ENCODE data around the gene NAGS.
"Not testable (repeated sequence)": the region's sequence is repeated elsewhere in the genome, so short reads cannot be mapped to it uniquely, and the experiment has no call there.

NAGS gene

GRCh38 chr17:44004077-44004760 is at the start of gene NAGS:
TSS of gene NAGS (plus strand) at chr17:44004622. CDS start at chr17:44004664, 42 bp downstream.
- DNase-seq = peak; percentile 12

DNA sequence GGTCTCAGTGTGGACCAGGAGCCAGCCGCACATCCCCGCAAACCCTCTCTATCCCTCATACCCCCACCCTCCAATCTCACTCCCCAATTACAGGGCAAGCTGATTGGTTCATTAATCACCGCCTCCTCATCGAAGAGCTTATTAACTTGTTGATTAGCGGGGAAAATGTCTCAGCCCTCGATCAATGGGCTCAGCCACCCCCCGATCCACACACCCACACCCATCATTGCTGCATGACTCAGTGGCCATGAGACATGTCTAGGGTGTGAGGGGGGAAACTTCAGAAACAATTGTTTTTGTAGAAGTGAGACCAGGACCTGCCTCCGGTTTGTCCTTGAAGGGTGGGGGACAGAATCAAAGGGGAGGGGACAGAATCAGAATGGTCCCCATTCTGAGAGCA is 48.2 kb upstream of the NAGS start:
- DNase-seq = no peak

DNA sequence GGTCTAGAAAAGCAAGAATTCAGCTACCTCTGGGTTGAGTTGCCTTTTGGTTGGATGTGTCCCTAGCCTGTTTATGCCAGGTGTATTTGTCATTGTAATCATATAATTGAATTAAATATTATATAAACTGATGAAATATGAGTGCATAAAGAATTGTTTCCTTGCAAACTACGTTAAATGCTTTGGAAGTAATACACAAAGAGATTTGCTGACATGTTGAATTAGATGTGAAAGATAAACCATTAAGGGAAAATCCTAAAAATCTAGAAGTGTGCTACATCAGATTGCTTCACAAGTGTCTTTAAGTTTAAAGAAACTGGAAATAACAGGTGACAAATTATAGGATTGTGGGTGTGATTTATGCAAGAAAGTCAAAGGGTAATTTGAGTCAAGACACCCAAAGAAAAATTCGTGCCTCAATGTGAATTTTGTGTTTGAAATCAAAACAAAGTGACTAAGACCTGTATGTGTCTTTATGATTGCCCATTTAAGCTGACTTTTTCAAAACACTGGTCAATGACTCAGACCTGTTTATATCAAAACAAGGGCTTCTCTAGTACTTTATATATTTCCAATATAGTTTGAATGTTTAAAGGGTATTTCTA is 45.6 kb upstream of the NAGS start:
- no peak for DNase-seq

DNA sequence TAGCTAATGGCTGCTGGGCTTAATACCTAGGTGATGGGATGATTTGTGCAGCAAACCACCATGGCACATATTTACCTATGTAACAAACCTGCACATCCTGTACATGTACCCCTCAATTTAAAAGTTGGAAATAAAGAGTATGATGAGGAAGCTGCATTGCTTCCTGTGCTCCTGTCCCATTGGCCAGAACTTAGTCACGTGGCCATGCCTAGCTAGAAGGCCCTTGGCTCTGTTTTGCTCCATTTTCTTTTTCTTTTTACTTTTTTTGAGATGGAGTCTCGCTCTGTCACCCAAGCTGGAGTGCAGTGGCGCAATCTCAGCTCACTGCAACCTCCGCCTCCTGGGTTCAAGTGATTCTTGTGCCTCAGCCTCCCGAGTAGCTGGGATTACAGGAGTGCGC is 43.1 kb upstream of the NAGS start:
- DNase-seq = not testable (repeated sequence)

- DNase-seq = no peak
Observed at GRCh38 chr17:43961954-43962353, 42.5 kb upstream of the NAGS start.

DNA sequence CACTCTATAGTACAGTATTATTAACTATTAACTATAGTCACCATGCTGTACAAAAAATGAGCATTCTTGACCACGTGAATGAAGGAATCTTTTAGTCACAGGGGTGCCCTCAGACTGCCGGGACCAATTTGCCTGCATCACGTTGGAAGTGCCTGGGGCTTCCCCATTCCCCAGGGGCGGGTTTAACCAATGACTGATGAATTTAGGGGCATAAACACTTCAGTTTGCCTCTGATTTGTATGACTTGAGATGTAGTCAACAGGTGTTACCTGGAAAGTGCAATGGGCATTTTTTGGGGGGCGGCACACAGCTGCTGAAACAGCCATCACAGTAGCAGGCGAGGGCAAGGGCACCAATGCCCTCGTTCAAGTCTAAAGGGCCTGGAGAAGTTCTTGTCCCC is 41.9 kb upstream of the NAGS start:
- DNase-seq = no peak

GRCh38 chr17:43966276-43966675 is 38.1 kb upstream of the NAGS start:
- no peak for DNase-seq

DNA sequence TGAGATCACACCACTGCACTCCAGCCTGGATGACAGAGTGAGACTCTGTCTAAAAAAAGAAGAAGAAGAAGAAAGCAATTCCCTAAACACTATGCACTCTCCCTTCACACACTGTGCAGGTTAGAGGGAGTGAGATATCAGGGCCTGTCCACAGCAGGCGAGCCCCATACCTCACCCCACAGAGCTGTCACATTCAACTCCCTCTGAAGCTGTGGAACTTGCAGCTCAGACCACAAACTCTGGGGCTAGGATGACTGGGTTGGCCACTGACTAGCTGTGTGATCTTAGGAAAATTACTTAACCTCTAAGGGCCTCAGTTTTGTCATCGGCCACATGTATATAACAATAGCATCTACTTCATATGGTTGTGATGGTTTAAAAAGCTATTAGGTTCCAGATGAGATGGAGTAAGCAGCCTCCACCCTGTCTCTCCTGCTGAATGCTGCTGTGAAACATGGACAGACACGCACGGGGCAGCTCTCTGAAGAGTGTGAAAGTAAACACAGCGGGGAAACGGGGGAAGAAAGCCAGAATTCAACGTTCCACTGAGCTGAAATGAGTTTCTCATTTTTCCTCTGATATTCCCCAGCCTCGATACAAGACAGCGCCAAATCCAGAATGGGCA is 37.1 kb upstream of the NAGS start:
- no peak for DNase-seq

DNA sequence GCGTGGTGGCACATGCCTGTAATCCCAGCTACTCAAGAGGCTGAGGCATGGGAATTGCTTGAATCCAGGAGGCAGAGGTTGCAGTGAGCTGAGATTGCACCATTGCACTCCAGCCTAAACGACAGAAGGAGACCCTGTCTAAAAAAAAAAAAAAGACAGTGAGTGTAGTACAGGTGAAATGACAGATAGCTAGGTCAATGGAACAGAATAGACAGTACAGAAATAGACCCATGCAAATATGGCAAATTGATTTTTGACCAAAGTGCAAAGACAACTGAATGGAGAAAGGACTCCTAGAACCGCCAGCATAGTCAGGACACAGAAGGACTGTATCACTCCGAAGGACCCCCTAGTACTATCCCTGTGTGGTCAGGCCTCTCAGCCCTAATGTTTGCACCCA is 34.1 kb upstream of the NAGS start:
- no peak for DNase-seq

DNA sequence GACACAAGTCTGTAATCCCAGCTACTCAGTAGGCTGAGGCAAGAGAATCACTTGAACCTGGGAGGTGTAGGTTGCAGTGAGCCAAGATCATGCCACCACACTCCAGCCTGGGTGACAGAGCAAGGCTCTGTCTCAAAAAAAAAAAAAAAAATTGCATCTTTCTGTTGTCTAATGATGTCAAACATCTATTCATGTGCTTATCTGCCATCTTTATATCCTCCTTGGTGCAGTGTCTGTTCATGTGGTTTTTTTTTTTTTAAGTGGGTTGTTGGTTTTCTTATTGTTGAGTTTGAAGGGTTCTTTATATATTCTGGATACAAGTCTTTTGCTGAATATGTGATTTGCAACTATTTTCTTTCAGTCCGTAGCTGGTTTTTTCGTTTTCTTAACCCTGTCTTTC is 33.0 kb upstream of the NAGS start:
- not testable (repeated sequence) for DNase-seq

GRCh38 chr17:43972444-43973212 is 31.8 kb upstream of the NAGS start:
- not testable (repeated sequence) for DNase-seq

- no peak for DNase-seq
Observed at GRCh38 chr17:43974382-43975266, 29.8 kb upstream of the NAGS start.

- DNase-seq = no peak
Observed at GRCh38 chr17:43975898-43976297, 28.5 kb upstream of the NAGS start.

GRCh38 chr17:43976963-43977837 is 27.2 kb upstream of the NAGS start:
- no peak for DNase-seq

DNA sequence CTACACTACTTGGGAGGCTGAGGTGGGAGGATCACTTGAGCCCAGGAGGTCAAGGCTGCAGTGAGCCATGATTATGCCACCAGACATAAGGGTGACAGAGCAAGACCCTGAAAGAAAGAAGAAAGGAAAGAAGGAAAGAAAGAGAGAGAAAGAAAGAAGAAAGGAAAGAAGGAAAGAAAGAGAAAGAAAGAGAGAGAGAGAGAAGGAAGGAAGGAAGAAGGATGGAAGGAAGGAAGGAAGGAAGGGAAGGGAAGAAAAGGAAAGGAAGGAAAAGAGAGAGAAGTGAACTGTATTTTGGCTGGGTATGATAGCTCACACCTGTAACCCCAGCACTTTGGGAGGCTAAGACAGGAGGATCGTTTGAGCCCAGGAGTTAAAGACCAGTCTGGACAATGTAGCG is 26.3 kb upstream of the NAGS start:
- DNase-seq = no peak

GRCh38 chr17:43979011-43979410 is 25.4 kb upstream of the NAGS start:
- DNase-seq = no peak

DNA sequence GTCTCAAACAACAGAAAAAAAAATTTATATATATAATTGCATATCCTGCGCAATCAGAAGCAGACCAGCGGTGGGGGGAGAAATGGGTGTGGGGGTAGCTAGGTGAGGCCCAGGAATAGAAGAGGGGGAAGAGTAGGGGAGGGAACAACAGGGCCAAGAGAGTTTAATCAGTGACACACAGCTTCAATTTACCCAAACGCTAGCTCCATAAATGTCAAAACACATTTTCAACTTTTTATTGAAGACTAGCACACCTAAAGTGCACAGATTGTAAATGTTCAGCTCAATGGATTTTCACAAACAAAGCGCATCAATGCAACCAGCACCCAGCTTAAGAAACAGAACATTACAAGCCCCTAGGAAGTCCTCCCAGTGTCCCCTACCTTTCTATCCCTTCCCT is 24.8 kb upstream of the NAGS start:
- no peak for DNase-seq

GRCh38 chr17:43982171-43982570 is 22.3 kb upstream of the NAGS start:
- no peak for DNase-seq

GRCh38 chr17:43983196-43983514 is 21.3 kb upstream of the NAGS start:
- DNase-seq = no peak

- no peak for DNase-seq
Observed at GRCh38 chr17:43983515-43984411, 20.7 kb upstream of the NAGS start.

GRCh38 chr17:43984521-43984920 is 19.9 kb upstream of the NAGS start:
- no peak for DNase-seq
